ENCODE measurements around the gene MIOX. TPM values are rescaled to one million over a fixed set of nuclear protein-coding genes. Genes with fewer than 3 reads are reported as not detected.

Gene MIOX
- total RNA-seq, 1 donor from 2014 or later: not detected

- ATAC-seq: peak; percentile 66 to 70
- Histone ChIP-seq H3K9me3 (no peaks in the 10 kb centered on the region), H3K27ac (peak overlapping the region; percentile 72), H3K4me3 (no peak overlapping the region), H3K27me3 (ENCODE audit: low read depth) (no peaks in the 10 kb centered on the region), H3K4me1 (peaks cover 25% of the 10 kb centered on the region), H3K36me3 (peaks cover 73% of the 10 kb centered on the region)
- intact Hi-C loops (cut with DNase I): no loop called here
- DNase-seq: peak; percentile 77
- TF ChIP-seq CTCF (IDR thresholded peaks at IDR 0.05): no peak
These were observed 42.0 kb upstream of the MIOX start for GRCh38 chr22:50444663-50445062.

GRCh38 chr22:50445071-50445879 is 41.4 kb upstream of the MIOX start:
- Histone ChIP-seq H3K36me3 (peaks cover 73% of the 10 kb centered on the region), H3K4me3 (no peak overlapping the region), H3K27ac (peak overlapping the region; percentile 72), H3K9me3 (no peaks in the 10 kb centered on the region), H3K27me3 (ENCODE audit: low read depth) (no peaks in the 10 kb centered on the region), H3K4me1 (peaks cover 25% of the 10 kb centered on the region)
- intact Hi-C loops (cut with DNase I): no loop called here
- TF ChIP-seq CTCF (IDR thresholded peaks at IDR 0.05): no peak
- DNase-seq: peak; percentile 73
- ATAC-seq: peak; percentile 53 to 65

- peaks cover 73% of the 10 kb centered on the region for H3K36me3 ChIP-seq
- intact Hi-C loops (cut with DNase I): no loop called here
- ATAC-seq (peak in 1 of 2 donors; percentile 1), DNase-seq (no peak)
- H3K27me3 ChIP-seq (ENCODE audit: low read depth): no peaks in the 10 kb centered on the region
- no peak for TF ChIP-seq CTCF (IDR thresholded peaks at IDR 0.05)
- no peaks in the 10 kb centered on the region for H3K9me3 ChIP-seq
- peaks cover 25% of the 10 kb centered on the region for H3K4me1 ChIP-seq
- no peak overlapping the region for H3K4me3 ChIP-seq
- H3K27ac ChIP-seq: peak overlapping the region; percentile 72
These were observed 40.6 kb upstream of the MIOX start for GRCh38 chr22:50445880-50446707.

- DNase-seq (no peak), ATAC-seq (no peak)
- intact Hi-C loops (cut with DNase I): no loop called here
- Histone ChIP-seq H3K4me1 (peaks cover 25% of the 10 kb centered on the region), H3K36me3 (peaks cover 71% of the 10 kb centered on the region), H3K4me3 (no peak overlapping the region), H3K27ac (no peak overlapping the region), H3K9me3 (no peaks in the 10 kb centered on the region), H3K27me3 (ENCODE audit: low read depth) (no peaks in the 10 kb centered on the region)
- no peak for TF ChIP-seq CTCF (IDR thresholded peaks at IDR 0.05)
These were observed 39.7 kb upstream of the MIOX start for GRCh38 chr22:50446708-50447575.

Measured in lower lobe of right lung (tissue), 2 donors.